Stomach smooth muscle (tissue), 2 donors: ENCODE results near the gene CYP17A1.
"Not testable (repeated sequence)": the region's sequence is repeated elsewhere in the genome, so short reads cannot be mapped to it uniquely, and the experiment has no call there.

ENCODE experiments used
- H3K27ac ChIP-seq: one replicate; pipeline ENCODE4 v1.7.0; 2013; ENCODE audit warnings: mild to moderate bottlenecking, low read length, inconsistent platforms
- H3K27me3 ChIP-seq, 2 donors: one replicate each; pipeline ENCODE4 v1.7.0; 2013; ENCODE audit warnings: low read length in 2 of 2; ENCODE audit not compliant: insufficient read depth in 2 of 2, control insufficient read depth in 1 of 2
- H3K36me3 ChIP-seq, 2 donors: one replicate each; pipeline ENCODE4 v1.7.0; 2013; ENCODE audit warnings: low read length in 2 of 2; ENCODE audit not compliant: control insufficient read depth in 2 of 2, insufficient read depth in 2 of 2
- H3K4me1 ChIP-seq: one replicate; pipeline ENCODE4 v1.7.0; 2013; ENCODE audit warnings: low read length; ENCODE audit not compliant: control insufficient read depth, insufficient read depth
- H3K4me3 ChIP-seq, 2 donors: one replicate each; pipeline ENCODE4 v1.7.0; 2013; ENCODE audit warnings: low read length in 2 of 2
- H3K9ac ChIP-seq, 2 donors: one replicate each; pipeline ENCODE4 v1.7.0; 2013; ENCODE audit warnings: low read length in 2 of 2, mild to moderate bottlenecking in 1 of 2
- H3K9me3 ChIP-seq, 2 donors: one replicate each; pipeline ENCODE4 v1.7.0; 2013; ENCODE audit warnings: low read length in 2 of 2; ENCODE audit not compliant: control insufficient read depth in 2 of 2
- donor health status: healthy.
- donor health status: Pancreatic carcinoma.

Gene CYP17A1

GRCh38 chr10:102835007-102835482 lies 2.2 kb downstream of the CYP17A1 start:
- Histone ChIP-seq H3K4me3 (peak overlapping the region in 1 of 2 donors; percentile 35), H3K4me1 (peaks cover 9% of the 10 kb centered on the region), H3K27ac (no peak overlapping the region), H3K9me3 (peaks cover 2 to 4% of the 10 kb centered on the region in 2 donors), H3K9ac (peak overlapping the region in 1 of 2 donors; percentile 42), H3K36me3 (no peaks in the 10 kb centered on the region), H3K27me3 (peaks cover 0 to 3% of the 10 kb centered on the region in 2 donors)

- H3K9me3 ChIP-seq: peaks cover 2 to 4% of the 10 kb centered on the region in 2 donors
- H3K9ac ChIP-seq: no peak overlapping the region
- peaks cover 0 to 3% of the 10 kb centered on the region in 2 donors for H3K27me3 ChIP-seq
- peaks cover 9% of the 10 kb centered on the region for H3K4me1 ChIP-seq
- no peak overlapping the region for H3K27ac ChIP-seq
- H3K36me3 ChIP-seq: peaks cover 0 to 2% of the 10 kb centered on the region in 2 donors
- H3K4me3 ChIP-seq: no peak overlapping the region
Observed at GRCh38 chr10:102834143-102834542, 3.1 kb downstream of the CYP17A1 start.

GRCh38 chr10:102832987-102833386 lies 4.2 kb downstream of the CYP17A1 start:
- Histone ChIP-seq H3K27me3 (peaks cover 0 to 3% of the 10 kb centered on the region in 2 donors), H3K9ac (no peak overlapping the region), H3K27ac (no peak overlapping the region), H3K36me3 (peaks cover 0 to 2% of the 10 kb centered on the region in 2 donors), H3K4me3 (no peak overlapping the region), H3K4me1 (peaks cover 9% of the 10 kb centered on the region), H3K9me3 (peaks cover 0 to 4% of the 10 kb centered on the region in 2 donors)

- H3K27me3 ChIP-seq: peaks cover 0 to 3% of the 10 kb centered on the region in 2 donors
- H3K27ac ChIP-seq: no peak overlapping the region
- H3K9ac ChIP-seq: no peak overlapping the region
- H3K4me1 ChIP-seq: peaks cover 9% of the 10 kb centered on the region
- peaks cover 0 to 2% of the 10 kb centered on the region in 2 donors for H3K36me3 ChIP-seq
- no peak overlapping the region for H3K4me3 ChIP-seq
- no peaks in the 10 kb centered on the region for H3K9me3 ChIP-seq
Observed at GRCh38 chr10:102832248-102832647, 5.0 kb downstream of the CYP17A1 start.

- H3K27me3 ChIP-seq: peaks cover 0 to 3% of the 10 kb centered on the region in 2 donors
Observed at GRCh38 chr10:102831322-102832071, 5.7 kb downstream of the CYP17A1 start.

GRCh38 chr10:102827597-102827975 lies 9.6 kb downstream of the CYP17A1 start:
- Histone ChIP-seq H3K27me3 (no peaks in the 10 kb centered on the region), H3K4me1 (no peaks in the 10 kb centered on the region), H3K9ac (no peak overlapping the region), H3K9me3 (no peaks in the 10 kb centered on the region), H3K27ac (no peak overlapping the region), H3K4me3 (no peak overlapping the region), H3K36me3 (peaks cover 0 to 2% of the 10 kb centered on the region in 2 donors)

More at GRCh38 chr10:102831322-102832071, 5.7 kb downstream of the CYP17A1 start:
- Histone ChIP-seq H3K4me1 (peaks cover 9% of the 10 kb centered on the region), H3K9me3 (no peaks in the 10 kb centered on the region), H3K4me3 (no peak overlapping the region), H3K36me3 (peaks cover 0 to 2% of the 10 kb centered on the region in 2 donors), H3K27ac (no peak overlapping the region), H3K9ac (no peak overlapping the region)

- Histone ChIP-seq H3K27me3 (no peaks in the 10 kb centered on the region), H3K36me3 (peaks cover 0 to 2% of the 10 kb centered on the region in 2 donors), H3K27ac (no peak overlapping the region), H3K4me3 (no peak overlapping the region), H3K4me1 (no peaks in the 10 kb centered on the region), H3K9ac (no peak overlapping the region), H3K9me3 (no peaks in the 10 kb centered on the region)
Observed at GRCh38 chr10:102826148-102826796, 10.9 kb downstream of the CYP17A1 start.

- no peak overlapping the region for H3K4me3 ChIP-seq
- H3K9ac ChIP-seq: no peak overlapping the region
- H3K4me1 ChIP-seq: no peaks in the 10 kb centered on the region
- peaks cover 0 to 2% of the 10 kb centered on the region in 2 donors for H3K36me3 ChIP-seq
- no peak overlapping the region for H3K27ac ChIP-seq
- H3K27me3 ChIP-seq: no peaks in the 10 kb centered on the region
- H3K9me3 ChIP-seq: no peaks in the 10 kb centered on the region
Observed at GRCh38 chr10:102824664-102825063, 12.5 kb downstream of the CYP17A1 start.

GRCh38 chr10:102822222-102822621 lies 15.0 kb downstream of the CYP17A1 start:
- Histone ChIP-seq H3K36me3 (no peaks in the 10 kb centered on the region), H3K27me3 (no peaks in the 10 kb centered on the region), H3K4me1 (no peaks in the 10 kb centered on the region), H3K4me3 (no peak overlapping the region), H3K9me3 (no peaks in the 10 kb centered on the region), H3K27ac (no peak overlapping the region), H3K9ac (no peak overlapping the region)

GRCh38 chr10:102820008-102820407 lies 17.2 kb downstream of the CYP17A1 start:
- H3K27ac ChIP-seq: not testable (repeated sequence)
- H3K4me1 ChIP-seq: peaks cover 18% of the 10 kb centered on the region

More at GRCh38 chr10:102820008-102820407, 17.2 kb downstream of the CYP17A1 start:
- not testable (repeated sequence) for H3K27me3 ChIP-seq, H3K9ac ChIP-seq, H3K36me3 ChIP-seq, H3K4me3 ChIP-seq, H3K9me3 ChIP-seq
